GM21360 (cell line): ENCODE results near the gene TSC2.
"Not testable (repeated sequence)": the region's sequence is repeated elsewhere in the genome, so short reads cannot be mapped to it uniquely, and the experiment has no call there.

ENCODE experiments used
- ATAC-seq: cut with Tn5 transposase; IDR thresholded peaks from one replicate; pipeline ENCODE4 v1.9.1; 2021; ENCODE audit warnings: mild to moderate bottlenecking, moderate library complexity; ENCODE audit not compliant: unreplicated experiment

The TSC2 gene

GRCh38 chr16:2084895-2085625, 37.3 kb downstream of the TSC2 start:
- no peak for ATAC-seq

- no peak for ATAC-seq
Observed at GRCh38 chr16:2085669-2086068, 37.9 kb downstream of the TSC2 start.

GRCh38 chr16:2086106-2086742, 38.4 kb downstream of the TSC2 start:
- no peak for ATAC-seq

- no peak for ATAC-seq
Observed at GRCh38 chr16:2086812-2087747, 39.3 kb downstream of the TSC2 start.

GRCh38 chr16:2087748-2088631, 40.2 kb downstream of the TSC2 start:
- no peak for ATAC-seq

- no peak for ATAC-seq
Observed at GRCh38 chr16:2088759-2089358, 41.1 kb downstream of the TSC2 start.

GRCh38 chr16:2089706-2090480, 42.1 kb downstream of the TSC2 start:
- ATAC-seq, result no peak

GRCh38 chr16:2090481-2090776, 42.6 kb downstream of the TSC2 start:
- no peak for ATAC-seq

- ATAC-seq, result no peak
Observed at GRCh38 chr16:2090777-2091546, 43.2 kb downstream of the TSC2 start.

- no peak for ATAC-seq
Observed at GRCh38 chr16:2091547-2092255, 43.9 kb downstream of the TSC2 start.

GRCh38 chr16:2092256-2092620, 44.5 kb downstream of the TSC2 start:
- no peak for ATAC-seq

GRCh38 chr16:2092866-2093265, 45.1 kb downstream of the TSC2 start:
- ATAC-seq, result no peak

- no peak for ATAC-seq
Observed at GRCh38 chr16:2093793-2094192, 46.0 kb downstream of the TSC2 start.

- no peak for ATAC-seq
Observed at GRCh38 chr16:2095315-2095853, 47.6 kb downstream of the TSC2 start.

GRCh38 chr16:2095918-2096582, 48.3 kb downstream of the TSC2 start:
- no peak for ATAC-seq

GRCh38 chr16:2096853-2097595, 49.2 kb downstream of the TSC2 start:
- ATAC-seq, result no peak

- ATAC-seq, result not testable (repeated sequence)
Observed at GRCh38 chr16:2097689-2098088, 49.9 kb downstream of the TSC2 start.
